Astrocyte (in vitro differentiated cells and primary cell): ENCODE results near the gene VDAC1.

Source experiments
- EZH2 ChIP-seq: IDR thresholded peaks from 2 replicates; pipeline ENCODE4 v1.6.1; 2012; ENCODE audit warnings: mild to moderate bottlenecking, low read length, inconsistent platforms; ENCODE audit not compliant: insufficient read depth
- TF ChIP-seq, protein P1 (sequence below): IDR thresholded peaks from 2 replicates; pipeline ENCODE4 v1.5.1; 2011; ENCODE audit warnings: low read depth, mild to moderate bottlenecking, inconsistent platforms, low read length, moderate library complexity; ENCODE audit not compliant: insufficient read depth

GRCh38 chr5:133926489-133927299, 78.1 kb downstream of the VDAC1 start:
- TF ChIP-seq, protein P1, sequence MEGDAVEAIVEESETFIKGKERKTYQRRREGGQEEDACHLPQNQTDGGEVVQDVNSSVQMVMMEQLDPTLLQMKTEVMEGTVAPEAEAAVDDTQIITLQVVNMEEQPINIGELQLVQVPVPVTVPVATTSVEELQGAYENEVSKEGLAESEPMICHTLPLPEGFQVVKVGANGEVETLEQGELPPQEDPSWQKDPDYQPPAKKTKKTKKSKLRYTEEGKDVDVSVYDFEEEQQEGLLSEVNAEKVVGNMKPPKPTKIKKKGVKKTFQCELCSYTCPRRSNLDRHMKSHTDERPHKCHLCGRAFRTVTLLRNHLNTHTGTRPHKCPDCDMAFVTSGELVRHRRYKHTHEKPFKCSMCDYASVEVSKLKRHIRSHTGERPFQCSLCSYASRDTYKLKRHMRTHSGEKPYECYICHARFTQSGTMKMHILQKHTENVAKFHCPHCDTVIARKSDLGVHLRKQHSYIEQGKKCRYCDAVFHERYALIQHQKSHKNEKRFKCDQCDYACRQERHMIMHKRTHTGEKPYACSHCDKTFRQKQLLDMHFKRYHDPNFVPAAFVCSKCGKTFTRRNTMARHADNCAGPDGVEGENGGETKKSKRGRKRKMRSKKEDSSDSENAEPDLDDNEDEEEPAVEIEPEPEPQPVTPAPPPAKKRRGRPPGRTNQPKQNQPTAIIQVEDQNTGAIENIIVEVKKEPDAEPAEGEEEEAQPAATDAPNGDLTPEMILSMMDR: no peak
- TF ChIP-seq EZH2: no peak
